Measurements from ENCODE around the gene SCRN2.

Gene SCRN2

GRCh38 chr17:47882695-47883588, 41.9 kb upstream of the SCRN2 start:
- TF ChIP-seq CREB5 (CRISPR knock-in tag; IDR thresholded peaks at IDR 0.05; ENCODE audit: low read depth), result no peak
- TF ChIP-seq ESRRG (CRISPR knock-in tag; IDR thresholded peaks at IDR 0.05), result no peak
- TF ChIP-seq CSDC2 (CRISPR knock-in tag; IDR thresholded peaks at IDR 0.05), result no peak
- no peak for TF ChIP-seq TSHZ2 (CRISPR knock-in tag; IDR thresholded peaks at IDR 0.05)
- no peak for TF ChIP-seq ZC3H10 (CRISPR knock-in tag; IDR thresholded peaks at IDR 0.05)
- no peak for ATAC-seq

GRCh38 chr17:47882247-47882646, 41.2 kb upstream of the SCRN2 start:
- no peak for TF ChIP-seq TOX (CRISPR knock-in tag; IDR thresholded peaks at IDR 0.05; ENCODE audit: borderline replicate concordance)
- TF ChIP-seq ZC3H10 (CRISPR knock-in tag; IDR thresholded peaks at IDR 0.05), result no peak
- no peak for TF ChIP-seq ARNTL (CRISPR knock-in tag; IDR thresholded peaks at IDR 0.05; ENCODE audit: borderline replicate concordance, low read depth)
- TF ChIP-seq BACH2 (CRISPR knock-in tag; IDR thresholded peaks at IDR 0.05; ENCODE audit: borderline replicate concordance), result no peak
- TF ChIP-seq SNAI2 (CRISPR knock-in tag; IDR thresholded peaks at IDR 0.05), result no peak
- TF ChIP-seq OSR1 (CRISPR knock-in tag; IDR thresholded peaks at IDR 0.05), result no peak
- TF ChIP-seq POU6F1 (CRISPR knock-in tag; IDR thresholded peaks at IDR 0.05; ENCODE audit: borderline replicate concordance, low read depth), result no peak
- no peak for TF ChIP-seq RARB (CRISPR knock-in tag; IDR thresholded peaks at IDR 0.05)
- TF ChIP-seq ZNF8 (CRISPR knock-in tag; IDR thresholded peaks at IDR 0.05), result no peak
- no peak for TF ChIP-seq ISL1 (CRISPR knock-in tag; IDR thresholded peaks at IDR 0.05)
- no peak for TF ChIP-seq PPARA (CRISPR knock-in tag; IDR thresholded peaks at IDR 0.05; ENCODE audit: borderline replicate concordance)
- ATAC-seq, result peak; percentile 8; the same call in 1 of the 3 replicates

- TF ChIP-seq ARNTL (CRISPR knock-in tag; IDR thresholded peaks at IDR 0.05; ENCODE audit: borderline replicate concordance, low read depth) (no peak), PPARA (CRISPR knock-in tag; IDR thresholded peaks at IDR 0.05; ENCODE audit: borderline replicate concordance) (no peak), OSR1 (CRISPR knock-in tag; IDR thresholded peaks at IDR 0.05) (no peak), ZC3H10 (CRISPR knock-in tag; IDR thresholded peaks at IDR 0.05) (no peak), CSRNP3 (CRISPR knock-in tag; IDR thresholded peaks at IDR 0.05) (no peak), SNAI2 (CRISPR knock-in tag; IDR thresholded peaks at IDR 0.05) (no peak), PATZ1 (CRISPR knock-in tag; IDR thresholded peaks at IDR 0.05; ENCODE audit: borderline replicate concordance) (no peak), POU6F1 (CRISPR knock-in tag; IDR thresholded peaks at IDR 0.05; ENCODE audit: borderline replicate concordance, low read depth) (no peak), ZNF8 (CRISPR knock-in tag; IDR thresholded peaks at IDR 0.05) (no peak), ZFP30 (CRISPR knock-in tag; IDR thresholded peaks at IDR 0.05) (no peak), RARB (CRISPR knock-in tag; IDR thresholded peaks at IDR 0.05) (no peak), ESRRG (CRISPR knock-in tag; IDR thresholded peaks at IDR 0.05) (no peak), CREB5 (CRISPR knock-in tag; IDR thresholded peaks at IDR 0.05; ENCODE audit: low read depth) (no peak), ZNF565 (CRISPR knock-in tag; conservative IDR thresholded peaks at IDR 0.05; ENCODE audit: low read depth) (no peak), TCF4 (CRISPR knock-in tag; IDR thresholded peaks at IDR 0.05; ENCODE audit: borderline replicate concordance) (no peak), ZFP3 (CRISPR knock-in tag; IDR thresholded peaks at IDR 0.05) (no peak), CSDC2 (CRISPR knock-in tag; IDR thresholded peaks at IDR 0.05) (no peak), ISL1 (CRISPR knock-in tag; IDR thresholded peaks at IDR 0.05) (no peak), BACH2 (CRISPR knock-in tag; IDR thresholded peaks at IDR 0.05; ENCODE audit: borderline replicate concordance) (no peak)
- no peak for ATAC-seq
Measured at GRCh38 chr17:47879776-47880454, 38.8 kb upstream of the SCRN2 start.

Data from SK-N-SH treated with all-trans-retinoic acid at 6 μM for 48 hours (cell line).